ENCODE measurements around the gene GJE1.

GRCh38 chr6:142117366-142117765 lies 15.4 kb upstream of the GJE1 start:
- no peak for TF ChIP-seq CTCF (IDR thresholded peaks at IDR 0.05; ENCODE audit: insufficient read depth, low read depth, low read length)
- no peak for TF ChIP-seq EZH2 (IDR thresholded peaks at IDR 0.05; ENCODE audit: insufficient read depth, low read length)
